ENCODE measurements around the gene SLC43A2.
A peak's percentile ranks its signal among the peaks of the same experiment; 100 is the strongest.
"Not testable (repeated sequence)": the region's sequence is repeated elsewhere in the genome, so short reads cannot be mapped to it uniquely, and the experiment has no call there.

Gene SLC43A2

DNA sequence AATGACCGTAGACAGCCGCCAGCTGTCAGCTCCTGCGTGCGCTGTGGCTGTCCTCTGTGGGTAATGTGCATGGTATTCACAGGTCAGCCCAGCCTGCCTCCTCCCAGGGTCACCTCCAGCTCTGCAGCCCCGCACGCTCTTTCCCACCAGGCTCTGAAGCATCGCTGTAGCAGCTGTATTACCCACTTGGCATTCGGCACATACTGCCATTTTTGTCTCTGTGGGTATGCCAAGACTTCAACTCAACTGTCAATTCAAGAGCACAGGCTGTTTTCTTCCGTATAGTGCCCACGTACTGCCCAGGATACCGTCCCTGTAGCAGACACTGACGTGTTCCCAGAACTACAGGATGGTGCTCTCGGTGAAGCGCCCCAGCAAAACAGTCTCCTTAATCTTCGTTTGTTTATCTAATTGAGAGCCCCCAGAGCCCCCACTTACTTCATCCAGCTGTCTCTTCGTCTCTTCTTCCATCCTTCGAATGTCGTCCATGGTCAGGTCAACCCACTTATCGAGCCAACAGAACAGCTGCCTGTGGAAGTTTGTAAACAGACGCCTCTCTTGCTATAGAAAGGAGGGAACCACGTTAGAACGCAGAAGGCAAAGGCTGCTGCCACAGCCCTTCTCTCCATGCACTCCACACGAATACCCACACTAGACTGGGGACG is 94.8 kb downstream of the SLC43A2 start:
- DNase-seq (ENCODE audit: extremely low read depth, low read depth), result no peak
- TF ChIP-seq, protein P1, sequence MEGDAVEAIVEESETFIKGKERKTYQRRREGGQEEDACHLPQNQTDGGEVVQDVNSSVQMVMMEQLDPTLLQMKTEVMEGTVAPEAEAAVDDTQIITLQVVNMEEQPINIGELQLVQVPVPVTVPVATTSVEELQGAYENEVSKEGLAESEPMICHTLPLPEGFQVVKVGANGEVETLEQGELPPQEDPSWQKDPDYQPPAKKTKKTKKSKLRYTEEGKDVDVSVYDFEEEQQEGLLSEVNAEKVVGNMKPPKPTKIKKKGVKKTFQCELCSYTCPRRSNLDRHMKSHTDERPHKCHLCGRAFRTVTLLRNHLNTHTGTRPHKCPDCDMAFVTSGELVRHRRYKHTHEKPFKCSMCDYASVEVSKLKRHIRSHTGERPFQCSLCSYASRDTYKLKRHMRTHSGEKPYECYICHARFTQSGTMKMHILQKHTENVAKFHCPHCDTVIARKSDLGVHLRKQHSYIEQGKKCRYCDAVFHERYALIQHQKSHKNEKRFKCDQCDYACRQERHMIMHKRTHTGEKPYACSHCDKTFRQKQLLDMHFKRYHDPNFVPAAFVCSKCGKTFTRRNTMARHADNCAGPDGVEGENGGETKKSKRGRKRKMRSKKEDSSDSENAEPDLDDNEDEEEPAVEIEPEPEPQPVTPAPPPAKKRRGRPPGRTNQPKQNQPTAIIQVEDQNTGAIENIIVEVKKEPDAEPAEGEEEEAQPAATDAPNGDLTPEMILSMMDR (IDR thresholded peaks at IDR 0.05; ENCODE audit: low read depth, low read length), result no peak

DNA sequence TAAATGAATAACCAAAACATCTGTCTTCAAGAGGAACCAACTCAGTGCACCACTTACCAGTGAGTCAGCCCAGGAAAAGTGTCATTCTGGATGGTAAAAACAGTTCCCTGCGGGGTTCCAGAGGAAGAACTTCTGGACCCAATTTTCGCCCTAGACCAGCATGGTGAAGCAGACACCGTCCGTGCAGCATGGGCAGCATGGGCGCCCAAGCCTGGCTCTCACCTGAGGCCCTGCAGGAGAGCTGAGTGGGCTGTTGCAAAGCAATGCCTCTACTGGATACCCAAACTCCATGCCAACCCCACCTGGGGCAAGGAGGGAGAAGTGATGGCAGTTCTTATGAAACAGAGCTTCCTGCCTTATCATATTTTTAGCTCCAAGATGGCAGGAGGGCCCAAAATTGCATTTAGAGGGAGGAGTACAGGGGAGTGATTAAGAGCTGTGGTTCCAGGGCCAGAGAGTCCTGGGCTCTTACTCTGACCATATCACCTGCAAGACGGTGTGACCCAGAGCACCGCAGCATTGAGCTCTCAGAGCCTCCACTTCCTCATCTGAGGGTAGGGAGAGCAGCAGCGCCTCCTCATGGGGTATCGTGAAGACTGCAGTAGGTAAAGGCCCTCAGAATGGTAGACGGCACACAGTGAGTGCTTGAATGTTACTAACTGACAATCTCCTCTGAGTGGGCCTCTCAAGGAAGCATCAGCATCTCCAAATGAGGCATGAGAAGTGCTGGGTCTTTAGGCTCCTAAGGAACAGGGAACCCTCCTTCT is 95.6 kb downstream of the SLC43A2 start:
- DNase-seq (ENCODE audit: extremely low read depth, low read depth), result no peak
- TF ChIP-seq, protein P1 (IDR thresholded peaks at IDR 0.05; ENCODE audit: low read depth, low read length), result peak; percentile 16

DNA sequence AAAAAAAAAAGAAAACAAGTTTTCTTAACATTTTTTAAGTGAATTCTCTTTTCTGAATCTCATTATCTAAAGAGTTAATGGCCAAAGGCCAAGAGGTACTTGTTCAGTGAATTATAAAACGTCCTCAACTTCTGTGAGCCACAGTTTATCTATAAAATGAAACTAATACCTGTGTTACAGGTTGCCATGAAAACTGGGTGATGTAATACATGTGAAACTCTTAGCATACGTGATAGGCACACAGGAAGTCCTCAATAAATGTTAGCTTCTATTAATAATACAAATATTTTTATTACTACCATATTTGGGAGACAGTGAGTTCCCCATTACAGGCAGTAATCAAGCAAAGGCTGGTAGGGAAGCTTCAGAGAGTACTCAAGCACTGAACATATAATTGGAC is 98.8 kb downstream of the SLC43A2 start:
- DNase-seq (ENCODE audit: extremely low read depth, low read depth), result no peak
- TF ChIP-seq, protein P1 (IDR thresholded peaks at IDR 0.05; ENCODE audit: low read depth, low read length), result no peak

DNA sequence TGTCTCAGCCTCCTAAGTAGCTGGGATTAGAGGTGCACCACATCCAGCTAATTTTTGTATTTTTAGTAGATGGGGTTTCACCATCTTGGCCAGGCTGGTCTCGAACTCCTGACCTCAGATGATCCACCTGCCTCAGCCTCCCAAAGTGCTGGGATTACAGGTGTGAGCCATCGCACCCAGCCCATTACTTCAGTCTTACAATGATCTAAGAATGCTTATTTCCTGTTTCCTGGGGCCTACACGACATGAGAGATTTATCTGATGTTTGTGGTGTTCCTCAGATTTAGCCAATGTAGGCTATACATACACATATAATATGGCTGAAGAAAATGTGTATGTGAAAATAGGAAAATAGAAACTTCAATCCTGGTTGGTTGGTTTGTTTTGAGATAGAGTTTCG is 101.8 kb downstream of the SLC43A2 start:
- DNase-seq (ENCODE audit: extremely low read depth, low read depth), result not testable (repeated sequence)

DNA sequence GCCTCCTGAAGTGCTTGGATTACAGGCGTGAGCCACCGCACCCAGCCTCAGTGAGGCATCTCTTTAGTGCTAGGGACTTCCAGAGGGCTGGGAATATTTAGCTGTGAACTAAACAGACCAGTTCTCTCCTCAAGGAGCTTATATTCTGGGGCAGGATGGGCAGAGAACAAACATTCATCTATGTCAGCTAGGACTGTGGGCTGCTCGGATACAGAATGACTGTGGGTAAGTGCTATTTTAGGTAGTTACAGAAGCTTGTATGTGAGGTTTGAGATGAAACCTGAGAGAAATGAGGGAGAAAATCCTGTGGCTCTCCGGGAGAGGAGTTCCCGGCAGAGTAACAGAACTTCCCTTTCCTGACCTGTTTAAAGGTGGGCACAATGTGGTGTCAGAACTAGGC is 106.0 kb downstream of the SLC43A2 start:
- DNase-seq (ENCODE audit: extremely low read depth, low read depth), result no peak
- TF ChIP-seq, protein P1 (IDR thresholded peaks at IDR 0.05; ENCODE audit: low read depth, low read length), result no peak

DNA sequence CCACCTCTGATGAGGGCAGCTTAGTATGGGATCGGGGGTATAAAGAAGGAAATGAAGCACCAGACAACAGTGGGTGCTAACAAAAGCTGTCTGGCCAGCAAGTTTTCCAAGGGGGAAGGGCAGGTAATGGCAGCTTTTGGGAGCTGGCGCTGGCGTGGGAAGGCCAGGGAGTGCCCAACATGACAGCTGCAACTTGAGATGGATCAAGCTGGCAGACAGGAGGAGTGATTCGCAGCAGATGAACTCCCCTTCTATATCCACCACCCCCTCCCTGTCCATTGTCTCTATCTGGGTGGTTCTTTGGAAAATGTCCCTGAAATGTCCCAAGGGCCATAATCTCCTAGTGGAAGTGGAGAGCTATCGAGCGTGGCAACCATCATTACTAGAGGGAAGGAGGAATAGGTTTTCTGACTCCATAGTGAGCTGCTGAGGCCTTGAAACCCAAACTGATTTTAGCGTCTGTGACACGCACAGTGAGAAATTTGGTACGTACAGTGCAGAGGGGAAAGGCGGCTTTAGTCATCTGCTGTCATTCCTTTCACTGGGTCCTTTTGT is 107.5 kb downstream of the SLC43A2 start:
- TF ChIP-seq, protein P1 (IDR thresholded peaks at IDR 0.05; ENCODE audit: low read depth, low read length), result no peak
- DNase-seq (ENCODE audit: extremely low read depth, low read depth), result no peak

DNA sequence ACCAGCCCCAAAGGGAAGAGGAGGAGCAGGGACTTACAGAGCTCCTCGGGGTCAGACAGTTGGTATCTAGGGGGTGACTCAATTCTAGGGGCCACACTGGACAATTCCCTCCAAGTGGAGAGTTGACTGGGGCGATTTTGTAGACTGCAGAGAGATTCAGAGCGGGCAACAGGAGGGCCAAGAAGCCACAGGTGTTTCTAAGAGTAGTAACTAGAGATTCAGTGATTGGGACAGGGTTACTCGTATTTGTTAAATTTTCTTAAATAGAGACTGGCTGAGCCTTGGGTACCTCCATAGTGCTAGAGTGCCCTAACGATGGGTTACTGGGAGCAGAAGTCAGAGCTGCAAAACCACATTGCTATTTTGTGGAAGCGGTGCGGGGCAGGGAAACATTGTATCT is 109.0 kb downstream of the SLC43A2 start:
- TF ChIP-seq, protein P1 (IDR thresholded peaks at IDR 0.05; ENCODE audit: low read depth, low read length), result no peak
- no peak for DNase-seq (ENCODE audit: extremely low read depth, low read depth)
